ENCODE results near the gene FHIT. TPM values are rescaled to one million over a fixed set of nuclear protein-coding genes. Genes with fewer than 3 reads are reported as not detected.

FHIT gene
- total RNA-seq, 2 donors from 2014 or later: 6.8 to 12.3 TPM

DNA sequence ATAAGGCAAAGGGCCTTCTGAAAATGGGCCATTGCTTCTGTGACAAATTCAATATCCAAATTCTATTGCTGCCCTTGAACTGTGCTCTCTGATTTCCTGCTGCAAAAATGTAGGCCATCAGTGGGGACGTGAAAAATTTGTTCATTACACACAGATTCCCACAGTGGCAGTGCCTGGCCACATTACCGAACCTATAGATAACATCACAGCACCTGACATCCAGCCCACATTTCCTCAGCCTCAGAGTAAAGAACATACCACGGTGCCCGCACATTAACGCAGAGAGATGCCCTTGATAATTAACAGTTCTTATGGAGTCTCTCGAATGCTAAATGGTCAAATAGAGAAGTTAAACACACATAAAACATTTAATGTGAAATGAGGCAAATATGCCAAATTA lies 1269.9 kb downstream of the FHIT start:
- Mint-ChIP-seq H3K9me3 (no peaks in the 10 kb centered on the region), H3K27ac (no peak overlapping the region), H3K36me3 (ENCODE audit: low read depth) (no peaks in the 10 kb centered on the region), H3K27me3 (ENCODE audit: insufficient read depth) (no peaks in the 10 kb centered on the region), H3K4me1 (peaks cover 21% of the 10 kb centered on the region), H3K4me3 (no peak overlapping the region)
- 80 to 87% methylated on average over 2 to 6 of the region's 6 CpGs for WGBS, 2 experiments (ENCODE audit: insufficient coverage in 1 of 2, insufficient read length in 1 of 2)
- Histone ChIP-seq H3K4me3 (ENCODE audit: low read length) (no peak overlapping the region), H3K4me1 (ENCODE audit: control insufficient read depth, insufficient read depth, low read length) (no peaks in the 10 kb centered on the region), H3K27me3 (ENCODE audit: control insufficient read depth, insufficient read depth, low read length, poor library complexity, severe bottlenecking) (no peaks in the 10 kb centered on the region), H3K27ac (ENCODE audit: low read depth, low read length) (no peak overlapping the region), H3K9ac (ENCODE audit: extremely low read depth, low read length, poor library complexity, severe bottlenecking) (no peak overlapping the region), H3K36me3 (ENCODE audit: control insufficient read depth, insufficient read depth, low read length) (no peaks in the 10 kb centered on the region), H3K9me3 (ENCODE audit: control insufficient read depth, low read length) (no peaks in the 10 kb centered on the region)
- TF ChIP-seq, protein P1, sequence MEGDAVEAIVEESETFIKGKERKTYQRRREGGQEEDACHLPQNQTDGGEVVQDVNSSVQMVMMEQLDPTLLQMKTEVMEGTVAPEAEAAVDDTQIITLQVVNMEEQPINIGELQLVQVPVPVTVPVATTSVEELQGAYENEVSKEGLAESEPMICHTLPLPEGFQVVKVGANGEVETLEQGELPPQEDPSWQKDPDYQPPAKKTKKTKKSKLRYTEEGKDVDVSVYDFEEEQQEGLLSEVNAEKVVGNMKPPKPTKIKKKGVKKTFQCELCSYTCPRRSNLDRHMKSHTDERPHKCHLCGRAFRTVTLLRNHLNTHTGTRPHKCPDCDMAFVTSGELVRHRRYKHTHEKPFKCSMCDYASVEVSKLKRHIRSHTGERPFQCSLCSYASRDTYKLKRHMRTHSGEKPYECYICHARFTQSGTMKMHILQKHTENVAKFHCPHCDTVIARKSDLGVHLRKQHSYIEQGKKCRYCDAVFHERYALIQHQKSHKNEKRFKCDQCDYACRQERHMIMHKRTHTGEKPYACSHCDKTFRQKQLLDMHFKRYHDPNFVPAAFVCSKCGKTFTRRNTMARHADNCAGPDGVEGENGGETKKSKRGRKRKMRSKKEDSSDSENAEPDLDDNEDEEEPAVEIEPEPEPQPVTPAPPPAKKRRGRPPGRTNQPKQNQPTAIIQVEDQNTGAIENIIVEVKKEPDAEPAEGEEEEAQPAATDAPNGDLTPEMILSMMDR (conservative IDR thresholded peaks at IDR 0.05): no peak
- no peak for DNase-seq

- Mint-ChIP-seq H3K27me3 (ENCODE audit: insufficient read depth) (no peaks in the 10 kb centered on the region), H3K27ac (no peak overlapping the region), H3K9me3 (no peaks in the 10 kb centered on the region), H3K4me1 (peaks cover 14% of the 10 kb centered on the region), H3K36me3 (ENCODE audit: low read depth) (no peaks in the 10 kb centered on the region), H3K4me3 (no peak overlapping the region)
- Histone ChIP-seq H3K27ac (ENCODE audit: low read depth, low read length) (no peak overlapping the region), H3K9me3 (ENCODE audit: control insufficient read depth, low read length) (no peaks in the 10 kb centered on the region), H3K9ac (ENCODE audit: extremely low read depth, low read length, poor library complexity, severe bottlenecking) (no peak overlapping the region), H3K4me1 (ENCODE audit: control insufficient read depth, insufficient read depth, low read length) (no peaks in the 10 kb centered on the region), H3K36me3 (ENCODE audit: control insufficient read depth, insufficient read depth, low read length) (no peaks in the 10 kb centered on the region), H3K27me3 (ENCODE audit: control insufficient read depth, insufficient read depth, low read length, poor library complexity, severe bottlenecking) (no peaks in the 10 kb centered on the region), H3K4me3 (ENCODE audit: low read length) (no peak overlapping the region)
- 53 to 100% methylated on average over 1 to 2 of the region's 2 CpGs for WGBS, 2 experiments (ENCODE audit: insufficient coverage in 1 of 2, insufficient read length in 1 of 2)
- DNase-seq: no peak
- TF ChIP-seq, protein P1 (conservative IDR thresholded peaks at IDR 0.05): no peak
Measured at GRCh38 chr3:59980576-59980975, 1270.7 kb downstream of the FHIT start.

GRCh38 chr3:59979542-59979941 lies 1271.7 kb downstream of the FHIT start:
- H3K27me3 Mint-ChIP-seq (ENCODE audit: insufficient read depth): no peaks in the 10 kb centered on the region
- Histone ChIP-seq H3K4me3 (ENCODE audit: low read length) (no peak overlapping the region), H3K36me3 (ENCODE audit: control insufficient read depth, insufficient read depth, low read length) (no peaks in the 10 kb centered on the region), H3K9me3 (ENCODE audit: control insufficient read depth, low read length) (no peaks in the 10 kb centered on the region), H3K9ac (ENCODE audit: extremely low read depth, low read length, poor library complexity, severe bottlenecking) (no peak overlapping the region), H3K4me1 (ENCODE audit: control insufficient read depth, insufficient read depth, low read length) (no peaks in the 10 kb centered on the region), H3K27ac (ENCODE audit: low read depth, low read length) (no peak overlapping the region), H3K27me3 (ENCODE audit: control insufficient read depth, insufficient read depth, low read length, poor library complexity, severe bottlenecking) (no peaks in the 10 kb centered on the region)
- TF ChIP-seq, protein P1 (conservative IDR thresholded peaks at IDR 0.05): no peak
- no peaks in the 10 kb centered on the region for H3K9me3 Mint-ChIP-seq
- DNase-seq: no peak
- 89 to 93% methylated on average over 2 to 6 of the region's 6 CpGs for WGBS, 2 experiments (ENCODE audit: insufficient coverage in 1 of 2, insufficient read length in 1 of 2)
- H3K4me3 Mint-ChIP-seq: no peak overlapping the region
- H3K36me3 Mint-ChIP-seq (ENCODE audit: low read depth): no peaks in the 10 kb centered on the region
- H3K27ac Mint-ChIP-seq: no peak overlapping the region
- peaks cover 5% of the 10 kb centered on the region for H3K4me1 Mint-ChIP-seq
